ENCODE results near the gene RBM33.
"Not testable (repeated sequence)": the region's sequence is repeated elsewhere in the genome, so short reads cannot be mapped to it uniquely, and the experiment has no call there.

RBM33 gene

GRCh38 chr7:155810770-155811559, 166.5 kb downstream of the RBM33 start:
- no peak for DNase-seq

GRCh38 chr7:155811560-155811894, 167.1 kb downstream of the RBM33 start:
- no peak for DNase-seq

DNA sequence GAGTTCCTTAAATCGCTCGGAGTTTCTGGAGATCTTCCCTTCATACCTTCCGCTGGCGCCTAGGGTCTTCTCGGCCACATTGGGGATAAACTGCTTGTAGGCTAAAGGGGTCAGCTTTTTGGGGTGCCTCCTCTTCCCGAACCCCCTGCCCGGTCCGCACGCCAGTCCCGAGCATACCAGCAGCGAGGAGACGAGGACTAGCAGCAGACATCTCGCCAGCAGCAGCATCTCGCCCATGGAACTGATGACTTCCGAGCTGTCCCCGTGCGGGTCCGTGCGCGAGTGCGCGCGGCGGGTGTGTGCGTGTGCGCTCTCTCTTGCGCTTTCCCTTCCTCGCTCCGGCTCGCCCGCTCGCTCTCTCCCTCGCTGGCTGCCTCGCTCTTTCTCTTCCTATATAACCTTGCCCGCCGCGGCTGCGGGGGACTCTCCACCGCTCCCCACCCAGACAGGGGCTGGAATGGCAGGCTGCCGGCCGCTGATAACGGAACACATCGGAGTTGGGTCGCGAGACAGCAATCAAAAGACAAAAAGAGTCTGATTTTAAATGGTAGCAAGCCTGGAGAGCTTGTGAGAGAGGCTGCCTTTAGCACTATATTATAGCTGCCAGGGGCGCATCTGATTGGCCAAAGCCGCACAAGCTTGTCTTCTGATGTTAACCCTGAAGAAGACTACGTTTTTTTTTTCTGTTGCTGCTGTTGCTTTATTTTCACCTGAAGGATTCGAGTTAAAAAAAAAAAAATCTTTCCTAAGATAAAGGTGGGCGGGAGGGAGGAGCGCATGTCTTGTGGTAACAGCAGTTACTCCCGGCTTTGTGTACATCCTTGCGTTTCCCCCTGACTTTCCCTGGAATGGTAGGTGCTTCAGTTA, 167.7 kb downstream of the RBM33 start, which contains the start of gene SHH:
Gene SHH, minus strand, starts transcription at position 569 of the 867 bp plus-strand sequence. Its CDS starts 341 bp downstream, at position 228.
- no peak for DNase-seq

- no peak for DNase-seq
These were observed 168.7 kb downstream of the RBM33 start for GRCh38 chr7:155813125-155813524.

DNA sequence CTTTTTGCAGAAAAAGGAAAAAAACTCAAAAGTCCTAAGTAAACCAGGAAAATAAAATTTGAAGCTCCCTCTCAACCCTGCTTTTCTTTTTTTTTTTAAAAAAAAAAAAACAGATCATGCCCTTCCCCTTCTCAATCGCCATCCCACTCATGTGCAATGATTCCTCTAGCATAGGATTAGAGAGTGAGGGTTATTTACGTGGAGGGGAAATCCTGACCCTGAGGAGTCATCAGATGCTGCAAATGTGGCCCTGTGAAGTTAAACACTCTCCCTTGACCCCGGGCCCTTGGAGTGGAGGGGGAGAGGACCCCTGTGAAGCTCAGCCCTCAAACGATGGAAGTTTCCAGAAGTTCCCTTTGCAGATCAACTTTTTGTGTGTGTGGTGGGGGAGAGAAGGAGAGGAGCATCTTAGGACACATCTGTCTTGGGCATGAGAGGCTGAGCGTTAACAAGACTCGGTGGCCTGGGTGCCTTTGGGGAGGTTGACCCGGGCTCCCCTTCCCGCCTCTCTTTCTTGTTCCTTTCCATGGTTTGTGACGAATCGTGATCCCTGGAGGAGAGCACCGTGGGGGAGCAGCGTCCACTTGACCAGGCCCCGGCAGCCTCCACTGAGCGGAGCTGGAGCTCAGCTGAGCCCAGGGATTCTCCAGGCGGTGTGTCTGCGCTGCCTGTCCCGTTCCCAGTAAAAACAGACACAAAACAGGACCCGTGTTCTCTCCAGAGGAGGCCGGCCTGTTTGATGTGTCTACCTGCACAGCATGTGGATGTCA, 169.3 kb downstream of the RBM33 start:
- DNase-seq = no peak

GRCh38 chr7:155814316-155815276, 170.1 kb downstream of the RBM33 start:
- no peak for DNase-seq

DNA sequence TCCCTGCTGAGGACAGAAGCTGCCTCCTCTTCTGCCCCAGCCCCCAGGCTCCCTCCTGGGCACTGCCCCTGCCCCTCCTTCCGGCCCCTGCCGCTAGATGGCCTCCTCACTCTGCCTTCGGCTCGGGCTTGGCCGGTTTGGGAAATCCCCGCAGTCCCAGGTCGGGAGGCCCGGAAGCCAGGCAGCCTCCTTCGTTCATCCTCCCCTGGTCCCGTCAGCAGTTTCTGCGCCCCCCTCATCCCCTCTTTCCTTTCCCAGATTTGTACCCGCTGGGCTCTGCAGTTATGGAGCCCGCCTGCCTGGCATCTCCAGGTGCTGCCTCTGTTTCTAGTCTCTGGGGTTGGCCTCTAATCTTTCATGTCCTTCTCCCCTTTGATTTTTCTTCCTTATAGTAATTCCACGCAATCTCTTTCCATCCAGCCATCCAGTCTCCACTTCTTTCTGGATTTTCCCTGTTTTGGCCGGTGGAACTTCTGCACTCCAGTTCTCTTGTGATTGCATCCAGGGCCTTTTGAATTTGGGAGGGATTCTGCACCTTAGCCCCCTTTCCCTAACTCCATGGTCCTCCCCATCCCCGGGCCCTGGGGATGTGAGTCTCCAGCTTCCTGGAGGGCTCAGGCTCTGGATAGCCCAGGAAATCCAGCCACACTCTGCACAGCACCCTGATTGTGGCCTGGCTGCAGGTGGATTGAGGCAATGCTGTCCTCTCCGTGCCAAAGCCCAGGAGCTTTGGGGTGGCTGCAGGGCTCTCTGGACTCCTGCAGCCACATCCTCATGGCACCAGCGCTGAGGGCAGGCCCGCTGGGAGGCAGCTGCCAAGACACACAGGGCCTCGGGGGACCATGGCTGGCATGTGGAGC, 171.1 kb downstream of the RBM33 start:
- peak; percentile 16 to 59 (median 42) for DNase-seq

- DNase-seq = no peak
These were observed 171.7 kb downstream of the RBM33 start for GRCh38 chr7:155816192-155816508.

GRCh38 chr7:155816996-155817395, 172.5 kb downstream of the RBM33 start:
- DNase-seq = no peak

GRCh38 chr7:155817515-155817914, 173.1 kb downstream of the RBM33 start:
- not testable (repeated sequence) for DNase-seq

DNA sequence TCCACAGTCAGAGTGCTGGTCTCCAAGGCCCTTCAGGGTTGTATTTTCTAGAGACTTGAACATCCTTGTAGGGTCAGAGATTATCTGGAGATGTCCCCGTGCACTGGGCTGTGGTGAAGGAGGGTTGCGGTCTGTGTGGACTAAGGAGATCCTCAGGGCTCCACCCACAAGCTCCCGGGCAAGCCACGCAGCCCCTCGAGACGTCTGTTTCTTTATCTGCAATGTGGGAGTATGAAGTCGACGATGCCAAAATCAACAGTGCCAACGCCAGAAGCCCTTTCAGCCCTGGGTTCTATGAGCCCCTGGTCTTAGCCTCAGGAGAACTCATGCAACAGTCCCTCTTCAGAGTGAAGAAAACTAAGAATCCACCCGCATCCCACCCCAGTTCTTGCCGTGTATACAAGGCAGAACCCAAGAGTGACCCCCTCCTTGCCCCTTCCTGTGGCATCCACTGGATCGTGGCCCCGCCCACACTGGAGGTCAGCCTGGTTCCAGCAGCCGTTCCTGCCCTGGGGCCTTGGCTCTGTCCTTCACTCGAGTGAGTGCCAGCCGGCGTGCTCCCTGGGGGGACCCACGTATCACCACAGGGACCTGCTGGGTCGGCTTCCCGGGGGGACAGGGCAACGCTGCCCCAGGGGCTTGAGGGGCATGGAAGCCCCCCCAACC, 173.8 kb downstream of the RBM33 start:
- no peak for DNase-seq

- DNase-seq = no peak
These were observed 174.3 kb downstream of the RBM33 start for GRCh38 chr7:155818820-155819168.

DNA sequence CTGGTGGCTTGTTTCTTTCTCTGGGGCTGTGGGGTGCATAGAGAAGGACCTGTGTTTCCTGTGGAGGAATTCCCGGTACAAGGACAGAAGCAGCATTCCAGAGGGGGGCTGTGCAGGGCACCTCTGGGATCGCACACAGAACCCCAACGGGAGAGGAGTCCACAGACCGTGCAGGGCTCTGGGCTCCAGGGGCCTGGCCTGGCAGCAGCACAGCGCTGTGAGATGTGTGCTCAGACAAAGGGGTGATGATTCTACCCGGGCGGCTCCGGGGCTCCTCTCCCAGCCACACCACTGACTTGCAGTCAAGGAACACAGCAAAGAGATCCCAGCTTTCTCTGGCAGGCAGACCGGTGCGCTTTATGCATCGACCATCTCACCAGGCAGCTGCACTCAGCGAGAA, 174.7 kb downstream of the RBM33 start:
- no peak for DNase-seq

DNA sequence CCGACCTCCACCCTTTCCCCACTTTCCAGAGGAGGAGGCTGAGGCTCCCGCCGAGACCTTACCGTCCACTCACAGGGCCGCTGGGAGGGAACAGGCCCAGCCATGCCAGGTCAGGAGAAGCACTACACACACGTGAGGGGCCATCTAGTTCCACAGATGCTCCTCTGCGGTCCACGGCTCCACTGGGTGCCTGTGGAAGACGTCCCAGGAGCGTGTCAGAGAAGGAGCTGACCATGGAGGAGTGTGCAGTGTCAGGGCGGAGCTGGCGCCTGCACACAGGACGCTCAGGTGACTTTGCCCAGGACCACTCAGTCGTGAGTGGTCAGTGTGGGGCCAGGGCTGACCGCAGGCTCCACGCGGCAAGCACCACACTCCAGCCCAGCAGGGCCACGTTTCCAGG, 175.8 kb downstream of the RBM33 start:
- no peak for DNase-seq

- DNase-seq = no peak
These were observed 176.3 kb downstream of the RBM33 start for GRCh38 chr7:155820788-155821187.

GRCh38 chr7:155821851-155822250, 177.4 kb downstream of the RBM33 start:
- DNase-seq = no peak

DNA sequence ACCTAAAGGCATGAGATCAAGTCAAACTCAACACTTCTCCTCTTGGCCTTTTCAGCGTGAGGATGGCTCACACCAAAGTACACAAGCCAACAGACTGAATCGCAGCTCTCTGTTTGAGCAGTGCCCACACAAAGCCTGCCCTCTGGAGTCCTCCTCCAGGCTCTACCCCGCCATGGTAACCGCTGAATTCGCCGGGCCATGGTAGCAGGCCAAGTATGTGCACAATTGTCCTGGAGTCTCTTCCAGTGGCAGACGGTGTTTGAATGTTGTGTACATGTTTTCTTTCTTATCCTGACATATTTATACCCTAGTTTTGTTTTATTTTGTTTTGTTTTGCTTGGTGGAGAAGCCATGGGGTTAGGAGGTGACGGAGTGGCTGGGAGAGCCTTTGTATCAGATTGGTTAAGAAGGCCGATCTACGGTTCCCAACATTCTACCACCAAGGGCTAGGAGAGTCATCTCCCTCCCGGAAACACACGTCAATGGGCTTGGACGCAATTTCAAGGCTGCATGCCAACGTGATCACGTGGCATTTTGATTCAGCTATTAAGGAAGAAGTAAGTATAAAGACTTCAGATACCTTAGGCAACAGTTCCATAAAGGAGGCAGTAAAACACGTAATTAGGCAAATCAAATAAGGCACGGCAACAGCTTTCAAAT, 179.9 kb downstream of the RBM33 start:
- no peak for DNase-seq

GRCh38 chr7:155825336-155825735, 180.9 kb downstream of the RBM33 start:
- no peak for DNase-seq

DNA sequence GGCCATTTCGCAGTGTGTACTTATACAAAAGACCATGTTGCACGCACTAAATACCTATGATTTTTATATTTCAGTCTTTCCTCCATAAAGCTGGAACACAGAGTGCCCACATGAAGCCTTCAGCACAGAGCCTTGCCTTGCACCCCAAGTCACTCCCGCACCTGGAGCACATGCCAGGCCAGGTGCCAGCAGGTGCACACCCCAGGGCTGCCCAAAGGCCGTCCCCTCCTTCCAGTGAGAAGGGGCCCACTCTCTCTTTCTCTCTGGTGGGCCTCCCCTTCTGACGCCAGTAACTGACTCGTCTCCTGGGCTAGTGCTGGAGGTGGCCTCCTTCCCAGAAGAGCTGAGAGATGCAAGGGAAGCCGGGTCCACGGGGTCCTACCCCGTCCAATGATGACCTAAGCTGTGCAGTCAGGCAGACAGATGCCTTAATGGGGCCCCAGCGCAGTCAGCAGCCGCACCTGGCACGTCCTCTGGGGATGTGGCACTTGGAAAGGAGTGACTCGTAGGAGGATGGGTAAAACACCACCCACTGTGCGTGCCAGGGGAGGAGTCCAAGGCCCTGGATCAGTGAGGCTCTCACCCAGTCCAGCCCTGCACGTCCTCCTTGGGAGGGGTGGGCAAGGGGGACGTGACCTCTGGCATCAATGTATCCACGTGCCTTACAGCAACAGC, 185.5 kb downstream of the RBM33 start:
- DNase-seq = no peak
